Loucy (cell line): ENCODE results near the gene PNMA1.

ENCODE experiments used
- H2AFZ ChIP-seq: fragments of 200-600 bp; sonication (generic); 2 replicates; pipeline ENCODE4 v1.6.0; 2016; ENCODE audit warnings: antibody characterized with exemption, mild to moderate bottlenecking, low read length, moderate library complexity
- H3F3A ChIP-seq: fragments of 200-600 bp; 2 replicates; pipeline ENCODE4 v1.6.0; 2016; ENCODE audit warnings: antibody characterized with exemption, low read depth, mild to moderate bottlenecking
- H3K27me3 ChIP-seq: fragments of 200-600 bp; sonication (generic); 2 replicates; pipeline ENCODE4 v1.6.1; 2014; ENCODE audit warnings: low read length, mild to moderate bottlenecking; ENCODE audit not compliant: insufficient read depth, poor library complexity, severe bottlenecking
- H3K36me3 ChIP-seq: fragments of 200-600 bp; sonication (generic); 2 replicates; pipeline ENCODE4 v1.6.1; 2016; ENCODE audit warnings: low read length; ENCODE audit not compliant: insufficient read depth
- H3K4me1 ChIP-seq: fragments of 200-600 bp; sonication (generic); 2 replicates; pipeline ENCODE4 v1.5.1; 2014; ENCODE audit warnings: low read length, mild to moderate bottlenecking; ENCODE audit not compliant: insufficient read depth, poor library complexity, severe bottlenecking
- H3K4me2 ChIP-seq: fragments of 200-600 bp; sonication (generic); 2 replicates; pipeline ENCODE4 v1.6.0; 2014; ENCODE audit warnings: antibody characterized with exemption, low read length, low read depth, mild to moderate bottlenecking; ENCODE audit not compliant: poor library complexity, severe bottlenecking
- H3K4me3 ChIP-seq: fragments of 200-600 bp; sonication (generic); 2 replicates; pipeline ENCODE4 v1.5.1; 2014; ENCODE audit warnings: low read length, mild to moderate bottlenecking, mixed read lengths; ENCODE audit not compliant: poor library complexity, severe bottlenecking
- H3K79me2 ChIP-seq: fragments of 200-600 bp; sonication (generic); 2 replicates; pipeline ENCODE4 v1.6.1; 2014; ENCODE audit warnings: low read length; ENCODE audit not compliant: insufficient read depth
- H3K9ac ChIP-seq: fragments of 200-600 bp; sonication (generic); 2 replicates; pipeline ENCODE4 v1.6.0; 2014; ENCODE audit warnings: mild to moderate bottlenecking, low read depth, low read length, moderate library complexity; ENCODE audit not compliant: poor library complexity, severe bottlenecking
- H3K9me2 ChIP-seq: fragments of 200-600 bp; sonication (generic); replicated peaks from 2 replicates; pipeline ENCODE4 v1.6.1; 2016; ENCODE audit warnings: low read depth, low read length, mixed read lengths
- H3K9me3 ChIP-seq: fragments of 200-600 bp; sonication (generic); 2 replicates; pipeline ENCODE4 v1.6.1; 2014; ENCODE audit warnings: mild to moderate bottlenecking, antibody characterized with exemption, low read length, low read depth; ENCODE audit not compliant: insufficient read depth
- H4K20me1 ChIP-seq: fragments of 200-600 bp; sonication (generic); 2 replicates; pipeline ENCODE4 v1.6.0; 2014; ENCODE audit warnings: antibody characterized with exemption, low read length, mild to moderate bottlenecking; ENCODE audit not compliant: insufficient read depth, poor library complexity, severe bottlenecking
- CTCF ChIP-seq: fragments of 200-600 bp; sonication (generic); conservative IDR thresholded peaks from 2 replicates; pipeline ENCODE4 v1.5.1; 2014; ENCODE audit warnings: mild to moderate bottlenecking, antibody characterized with exemption, low read length
- EZH2phosphoT487 ChIP-seq: fragments of 200-600 bp; IDR thresholded peaks from 2 replicates; pipeline ENCODE4 v1.6.1; 2018; ENCODE audit warnings: antibody characterized with exemption, mild to moderate bottlenecking, moderate library complexity, borderline replicate concordance

The PNMA1 gene

GRCh38 chr14:73694083-73694482 lies 20.1 kb downstream of the PNMA1 start:
- H4K20me1 ChIP-seq, result no peaks in the 10 kb centered on the region
- H3K4me3 ChIP-seq, result no peak overlapping the region
- H3K36me3 ChIP-seq, result no peaks in the 10 kb centered on the region
- H3K4me2 ChIP-seq, result no peak overlapping the region
- no peaks in the 10 kb centered on the region for H3K79me2 ChIP-seq
- no peaks in the 10 kb centered on the region for H3K9me3 ChIP-seq
- H3F3A ChIP-seq, result no peaks in the 10 kb centered on the region
- no peak overlapping the region for H2AFZ ChIP-seq
- TF ChIP-seq CTCF, result no peak
- no peak for TF ChIP-seq EZH2phosphoT487
- H3K4me1 ChIP-seq, result no peaks in the 10 kb centered on the region
- H3K9me2 ChIP-seq, result no peaks in the 10 kb centered on the region
- H3K27me3 ChIP-seq, result no peaks in the 10 kb centered on the region
- H3K9ac ChIP-seq, result no peak overlapping the region

- H3K9me2 ChIP-seq, result no peaks in the 10 kb centered on the region
- TF ChIP-seq CTCF, result no peak
- no peak for TF ChIP-seq EZH2phosphoT487
Observed at GRCh38 chr14:73686901-73687300, 27.3 kb downstream of the PNMA1 start.

GRCh38 chr14:73685328-73685727 lies 28.9 kb downstream of the PNMA1 start:
- H3K9me3 ChIP-seq, result no peaks in the 10 kb centered on the region
- H3K4me2 ChIP-seq, result no peak overlapping the region
- H3K4me3 ChIP-seq, result no peak overlapping the region
- H3K36me3 ChIP-seq, result no peaks in the 10 kb centered on the region
- no peaks in the 10 kb centered on the region for H3K79me2 ChIP-seq
- no peaks in the 10 kb centered on the region for H3K27me3 ChIP-seq
- TF ChIP-seq EZH2phosphoT487, result no peak
- TF ChIP-seq CTCF, result no peak
- no peaks in the 10 kb centered on the region for H3K9me2 ChIP-seq
- no peak overlapping the region for H2AFZ ChIP-seq
- H4K20me1 ChIP-seq, result no peaks in the 10 kb centered on the region
- H3K9ac ChIP-seq, result no peak overlapping the region
- H3F3A ChIP-seq, result no peaks in the 10 kb centered on the region
- no peaks in the 10 kb centered on the region for H3K4me1 ChIP-seq

More at GRCh38 chr14:73686901-73687300, 27.3 kb downstream of the PNMA1 start:
- Histone ChIP-seq H3F3A (no peaks in the 10 kb centered on the region), H3K36me3 (no peaks in the 10 kb centered on the region), H3K27me3 (no peaks in the 10 kb centered on the region), H3K9me3 (no peaks in the 10 kb centered on the region), H4K20me1 (no peaks in the 10 kb centered on the region), H3K9ac (no peak overlapping the region), H3K4me1 (no peaks in the 10 kb centered on the region), H3K4me3 (no peak overlapping the region), H3K79me2 (no peaks in the 10 kb centered on the region), H3K4me2 (no peak overlapping the region), H2AFZ (no peak overlapping the region)
